GM23338 (cell line): ENCODE results near the gene CCDC30. TPM values are rescaled to one million over a fixed set of nuclear protein-coding genes. Genes with fewer than 3 reads are reported as not detected.

Experiments
- ATAC-seq: fragments of 200-7000 bp; cut with Tn5 transposase; 3 replicates; pipeline ENCODE4 v1.9.1; 2020
- DNase-seq: peaks from one replicate; pipeline ENCODE4 v3.0.0-alpha.2; 2015; ENCODE audit warnings: low spot score
- H2AFZ ChIP-seq: fragments of 200-600 bp; sonication (generic); 2 replicates; pipeline ENCODE4 v1.8.0; 2016; ENCODE audit warnings: antibody characterized with exemption, mild to moderate bottlenecking, moderate library complexity
- H3F3A ChIP-seq: fragments of 200-600 bp; sonication (generic); replicated peaks from 2 replicates; pipeline ENCODE4 v1.8.0; 2017; ENCODE audit warnings: antibody characterized with exemption, mixed run types, low read depth
- H3K27ac ChIP-seq: fragments of 200-600 bp; sonication (generic); 2 replicates; pipeline ENCODE4 v1.6.1; 2016; ENCODE audit warnings: low read depth
- H3K27me3 ChIP-seq: fragments of 200-600 bp; sonication (generic); 2 replicates; pipeline ENCODE4 v1.8.0; 2016; ENCODE audit warnings: mild to moderate bottlenecking, mixed run types, moderate library complexity; ENCODE audit not compliant: insufficient read depth
- H3K36me3 ChIP-seq: fragments of 200-600 bp; sonication (generic); 2 replicates; pipeline ENCODE4 v1.8.0; 2016; ENCODE audit warnings: mild to moderate bottlenecking; ENCODE audit not compliant: insufficient read depth
- H3K4me1 ChIP-seq: fragments of 200-600 bp; sonication (generic); 2 replicates; pipeline ENCODE4 v1.8.0; 2016; ENCODE audit warnings: mild to moderate bottlenecking, moderate library complexity; ENCODE audit not compliant: insufficient read depth
- H3K4me2 ChIP-seq: fragments of 200-600 bp; sonication (generic); 2 replicates; pipeline ENCODE4 v1.7.1; 2017; ENCODE audit warnings: mixed run types
- H3K4me3 ChIP-seq: fragments of 200-600 bp; sonication (generic); 2 replicates; pipeline ENCODE4 v1.6.1; 2016; ENCODE audit warnings: mixed run types
- H3K79me2 ChIP-seq: fragments of 200-600 bp; sonication (generic); replicated peaks from 2 replicates; pipeline ENCODE4 v1.8.0; 2017; ENCODE audit warnings: mild to moderate bottlenecking; ENCODE audit not compliant: insufficient read depth
- H3K9me2 ChIP-seq: fragments of 200-600 bp; sonication (generic); 2 replicates; pipeline ENCODE4 v1.8.0; 2017; ENCODE audit not compliant: insufficient read depth
- H4K20me1 ChIP-seq: fragments of 200-600 bp; sonication (generic); replicated peaks from 2 replicates; pipeline ENCODE4 v1.8.0; 2017; ENCODE audit warnings: mild to moderate bottlenecking; ENCODE audit not compliant: insufficient read depth
- H3K27ac Mint-ChIP-seq: 2 replicates; pipeline ENCODE4 v1.8.0; 2020; ENCODE audit warnings: inconsistent platforms, mild to moderate bottlenecking, moderate library complexity, mixed read lengths
- H3K27me3 Mint-ChIP-seq: 3 replicates; pipeline ENCODE4 v1.8.0; 2022; ENCODE audit warnings: low read depth, mild to moderate bottlenecking, moderate library complexity, mixed read lengths, inconsistent platforms; ENCODE audit not compliant: insufficient read depth, poor library complexity
- H3K36me3 Mint-ChIP-seq: 3 replicates; pipeline ENCODE4 v1.8.0; 2021; ENCODE audit warnings: low read depth, mild to moderate bottlenecking, inconsistent platforms, moderate library complexity, mixed read lengths
- H3K4me1 Mint-ChIP-seq: 3 replicates; pipeline ENCODE4 v1.8.0; 2020; ENCODE audit warnings: mild to moderate bottlenecking, inconsistent platforms, mixed read lengths
- H3K4me3 Mint-ChIP-seq: 3 replicates; pipeline ENCODE4 v1.8.0; 2021; ENCODE audit warnings: moderate library complexity, mild to moderate bottlenecking, inconsistent platforms, mixed read lengths
- H3K9me3 Mint-ChIP-seq: 3 replicates; pipeline ENCODE4 v1.8.0; 2020; ENCODE audit warnings: moderate library complexity, mild to moderate bottlenecking, inconsistent platforms, mixed read lengths
- EZH2phosphoT487 ChIP-seq: fragments of 200-600 bp; sonication (generic); IDR thresholded peaks from one replicate; pipeline ENCODE4 v1.8.1; 2018; ENCODE audit warnings: antibody characterized with exemption; ENCODE audit not compliant: unreplicated experiment
- ZNF114 ChIP-seq: fragments of 250-450 bp; sonication (Bioruptor Pico); IDR thresholded peaks from 2 replicates; pipeline ENCODE4 v1.5.0; 2020; ENCODE audit warnings: mild to moderate bottlenecking, moderate library complexity
- ZNF331 ChIP-seq: fragments of 250-450 bp; sonication (Bioruptor Pico); IDR thresholded peaks from 2 replicates; pipeline ENCODE4 v1.5.0; 2020; ENCODE audit warnings: low read depth, mild to moderate bottlenecking, moderate library complexity
- polyA plus RNA-seq: library from polyadenylated mRNA; unstranded; fragments of >200 nt; fragmentation: Nextera tagmentation; extraction: Ambion mirVana; gene quantifications from 2 replicates; pipeline ENCODE4 v1.2.1, GENCODE V29; 2016
- total RNA-seq: library from RNA; depleted of rRNA; stranded (reverse); fragments of >200 nt; shearing (Covaris generic); gene quantifications from 2 replicates; pipeline ENCODE4 v1.2.3, GENCODE V29; 2014
- TF ChIP-seq, protein P1 (sequence below), 2 experiments: fragments of 200-600 bp in 1 of 2; sonication (generic) in 1 of 2; conservative IDR thresholded peaks; 2 replicates each; pipeline versions ENCODE4 v1.5.1 to v1.6.1; 2016 to 2017; ENCODE audit warnings: antibody characterized with exemption in 2 of 2, low read depth in 2 of 2, mild to moderate bottlenecking in 2 of 2, moderate library complexity in 1 of 2
- TF ChIP-seq, protein P2 (sequence below): fragments of 250-450 bp; sonication (Bioruptor Pico); IDR thresholded peaks from 2 replicates; pipeline ENCODE4 v1.5.0; 2020; ENCODE audit warnings: mild to moderate bottlenecking, moderate library complexity

Gene CCDC30
- total and polyA plus RNA-seq, 2 experiments from 2014 or later: 0.56 to 1.8 TPM

DNA sequence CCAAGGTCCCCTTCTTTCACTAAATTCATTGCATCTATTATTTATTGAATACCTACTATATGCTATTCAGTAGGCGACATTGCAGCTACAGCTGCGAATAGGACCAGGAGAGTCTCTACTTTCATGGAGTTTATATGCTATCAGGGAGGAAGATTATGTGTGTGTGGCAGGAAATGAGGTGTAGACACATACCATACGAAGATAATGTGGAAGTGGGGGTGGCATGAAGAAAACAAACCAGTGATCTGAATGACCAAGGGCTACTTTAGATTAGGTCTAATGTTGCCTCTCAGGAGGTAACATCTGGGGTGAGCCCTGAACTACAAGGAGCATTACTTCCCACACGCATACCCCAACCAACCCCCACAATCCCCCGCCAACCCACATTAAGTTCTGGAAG, 194.1 kb downstream of the CCDC30 start:
- H3K9me3 Mint-ChIP-seq: no peaks in the 10 kb centered on the region
- peaks cover 5% of the 10 kb centered on the region; the same call in 1 of the 2 replicates for H3K27me3 ChIP-seq
- TF ChIP-seq, protein P1, sequence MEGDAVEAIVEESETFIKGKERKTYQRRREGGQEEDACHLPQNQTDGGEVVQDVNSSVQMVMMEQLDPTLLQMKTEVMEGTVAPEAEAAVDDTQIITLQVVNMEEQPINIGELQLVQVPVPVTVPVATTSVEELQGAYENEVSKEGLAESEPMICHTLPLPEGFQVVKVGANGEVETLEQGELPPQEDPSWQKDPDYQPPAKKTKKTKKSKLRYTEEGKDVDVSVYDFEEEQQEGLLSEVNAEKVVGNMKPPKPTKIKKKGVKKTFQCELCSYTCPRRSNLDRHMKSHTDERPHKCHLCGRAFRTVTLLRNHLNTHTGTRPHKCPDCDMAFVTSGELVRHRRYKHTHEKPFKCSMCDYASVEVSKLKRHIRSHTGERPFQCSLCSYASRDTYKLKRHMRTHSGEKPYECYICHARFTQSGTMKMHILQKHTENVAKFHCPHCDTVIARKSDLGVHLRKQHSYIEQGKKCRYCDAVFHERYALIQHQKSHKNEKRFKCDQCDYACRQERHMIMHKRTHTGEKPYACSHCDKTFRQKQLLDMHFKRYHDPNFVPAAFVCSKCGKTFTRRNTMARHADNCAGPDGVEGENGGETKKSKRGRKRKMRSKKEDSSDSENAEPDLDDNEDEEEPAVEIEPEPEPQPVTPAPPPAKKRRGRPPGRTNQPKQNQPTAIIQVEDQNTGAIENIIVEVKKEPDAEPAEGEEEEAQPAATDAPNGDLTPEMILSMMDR (conservative IDR thresholded peaks at IDR 0.05; ENCODE audit: low read depth in 2 of 2): no peak
- no peak for TF ChIP-seq ZNF331 (CRISPR knock-in tag)
- DNase-seq (no peak), ATAC-seq (no peak)
- peak overlapping the region; percentile 98; the same call in 1 of the 2 replicates for H3K4me2 ChIP-seq
- H3K79me2 ChIP-seq: peaks cover 34% of the 10 kb centered on the region
- peak overlapping the region; percentile 94 for H3K4me3 Mint-ChIP-seq
- peaks cover 10% of the 10 kb centered on the region; the same call in 1 of the 2 replicates for H3F3A ChIP-seq
- no peaks in the 10 kb centered on the region for H3K9me2 ChIP-seq
- H3K4me1 ChIP-seq: peaks cover 12% of the 10 kb centered on the region
- H2AFZ ChIP-seq: peak overlapping the region; percentile 92
- H3K27me3 Mint-ChIP-seq: peaks cover 3% of the 10 kb centered on the region
- H3K36me3 Mint-ChIP-seq: peaks cover 17% of the 10 kb centered on the region
- H3K4me1 Mint-ChIP-seq: peaks cover 9% of the 10 kb centered on the region
- H3K36me3 ChIP-seq: peaks cover 17% of the 10 kb centered on the region; the same call in 1 of the 2 replicates
- H3K27ac ChIP-seq: no peak overlapping the region
- H3K4me3 ChIP-seq: peak overlapping the region; percentile 99
- peaks cover 10% of the 10 kb centered on the region for H4K20me1 ChIP-seq
- no peak overlapping the region for H3K27ac Mint-ChIP-seq

DNA sequence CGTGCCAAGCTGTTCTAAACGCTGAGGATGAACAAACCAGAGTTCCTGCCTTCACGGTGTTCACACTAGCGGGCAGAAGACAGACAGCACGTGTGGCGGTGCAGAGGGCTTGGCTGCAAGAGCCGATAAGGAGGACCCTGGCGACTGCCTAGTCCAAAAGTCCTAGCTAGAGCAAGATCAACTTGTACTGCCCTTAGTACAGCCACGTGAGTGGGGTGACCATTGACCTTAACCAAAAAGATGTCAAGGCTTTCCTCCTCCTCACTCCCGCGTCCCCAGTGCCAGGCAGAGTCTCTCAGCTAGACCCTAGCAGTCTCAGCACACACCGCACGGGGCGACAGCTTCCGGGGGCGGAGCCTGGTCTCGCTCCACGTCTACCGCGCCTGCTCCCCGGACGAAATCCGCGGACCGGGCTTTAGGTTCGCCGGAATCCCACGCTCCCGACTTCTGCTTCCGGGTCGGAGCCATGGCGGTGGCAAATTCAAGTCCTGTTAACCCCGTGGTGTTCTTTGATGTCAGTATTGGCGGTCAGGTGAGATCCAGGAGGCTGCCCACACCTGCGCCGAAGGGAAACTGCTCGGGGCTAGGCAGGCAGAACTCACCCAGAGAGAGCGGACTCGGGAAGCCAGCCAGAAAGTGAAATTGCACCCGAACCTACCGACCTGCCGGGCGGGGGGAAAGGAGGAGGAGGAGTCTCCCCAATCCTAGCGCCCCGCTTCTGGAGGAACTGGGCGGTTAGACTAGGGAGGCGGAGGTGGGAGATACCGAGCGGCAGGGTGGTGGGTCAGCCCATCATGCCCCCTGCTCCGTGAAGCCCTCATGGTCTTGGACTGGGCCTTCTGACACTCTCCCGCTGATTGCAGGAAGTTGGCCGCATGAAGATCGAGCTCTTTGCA, 195.1 kb downstream of the CCDC30 start, which contains the start of gene PPIH:
Gene PPIH, plus strand, starts transcription at position 443 of the 896 bp plus-strand sequence. Its CDS starts 24 bp downstream, at position 467.
- peaks cover 37% of the 10 kb centered on the region for H3K79me2 ChIP-seq
- Mint-ChIP-seq H3K9me3 (no peaks in the 10 kb centered on the region), H3K4me3 (peak within 1 kb of the TSS; percentile 94), H3K27ac (peak within 1 kb of the TSS; percentile 97), H3K4me1 (peaks cover 9% of the 10 kb centered on the region), H3K36me3 (peaks cover 19% of the 10 kb centered on the region), H3K27me3 (peaks cover 3% of the 10 kb centered on the region)
- H3K4me2 ChIP-seq: peak within 1 kb of the TSS; percentile 98
- H3K27ac ChIP-seq: peak within 1 kb of the TSS; percentile 94; the same call in 1 of the 2 replicates
- peaks cover 19% of the 10 kb centered on the region; the same call in 1 of the 2 replicates for H3K36me3 ChIP-seq
- no peaks in the 10 kb centered on the region; the same call in 1 of the 2 replicates for H3K27me3 ChIP-seq
- peaks cover 10% of the 10 kb centered on the region for H4K20me1 ChIP-seq
- ATAC-seq (peak; percentile 98), DNase-seq (peak; percentile 98)
- no peaks in the 10 kb centered on the region for H3K9me2 ChIP-seq
- H3F3A ChIP-seq: peaks cover 10% of the 10 kb centered on the region; the same call in 1 of the 2 replicates
- peak within 1 kb of the TSS; percentile 99 for H3K4me3 ChIP-seq
- peaks cover 12% of the 10 kb centered on the region for H3K4me1 ChIP-seq
- peak within 1 kb of the TSS; percentile 98 for H2AFZ ChIP-seq
- no peak for TF ChIP-seq ZNF114 (CRISPR knock-in tag)
- no peak for TF ChIP-seq ZNF331 (CRISPR knock-in tag)
- TF ChIP-seq EZH2phosphoT487: no peak
- TF ChIP-seq, protein P1 (conservative IDR thresholded peaks at IDR 0.05; ENCODE audit: low read depth in 2 of 2): no peak; a peak in 1 of 4 replicates
- TF ChIP-seq, protein P2, sequence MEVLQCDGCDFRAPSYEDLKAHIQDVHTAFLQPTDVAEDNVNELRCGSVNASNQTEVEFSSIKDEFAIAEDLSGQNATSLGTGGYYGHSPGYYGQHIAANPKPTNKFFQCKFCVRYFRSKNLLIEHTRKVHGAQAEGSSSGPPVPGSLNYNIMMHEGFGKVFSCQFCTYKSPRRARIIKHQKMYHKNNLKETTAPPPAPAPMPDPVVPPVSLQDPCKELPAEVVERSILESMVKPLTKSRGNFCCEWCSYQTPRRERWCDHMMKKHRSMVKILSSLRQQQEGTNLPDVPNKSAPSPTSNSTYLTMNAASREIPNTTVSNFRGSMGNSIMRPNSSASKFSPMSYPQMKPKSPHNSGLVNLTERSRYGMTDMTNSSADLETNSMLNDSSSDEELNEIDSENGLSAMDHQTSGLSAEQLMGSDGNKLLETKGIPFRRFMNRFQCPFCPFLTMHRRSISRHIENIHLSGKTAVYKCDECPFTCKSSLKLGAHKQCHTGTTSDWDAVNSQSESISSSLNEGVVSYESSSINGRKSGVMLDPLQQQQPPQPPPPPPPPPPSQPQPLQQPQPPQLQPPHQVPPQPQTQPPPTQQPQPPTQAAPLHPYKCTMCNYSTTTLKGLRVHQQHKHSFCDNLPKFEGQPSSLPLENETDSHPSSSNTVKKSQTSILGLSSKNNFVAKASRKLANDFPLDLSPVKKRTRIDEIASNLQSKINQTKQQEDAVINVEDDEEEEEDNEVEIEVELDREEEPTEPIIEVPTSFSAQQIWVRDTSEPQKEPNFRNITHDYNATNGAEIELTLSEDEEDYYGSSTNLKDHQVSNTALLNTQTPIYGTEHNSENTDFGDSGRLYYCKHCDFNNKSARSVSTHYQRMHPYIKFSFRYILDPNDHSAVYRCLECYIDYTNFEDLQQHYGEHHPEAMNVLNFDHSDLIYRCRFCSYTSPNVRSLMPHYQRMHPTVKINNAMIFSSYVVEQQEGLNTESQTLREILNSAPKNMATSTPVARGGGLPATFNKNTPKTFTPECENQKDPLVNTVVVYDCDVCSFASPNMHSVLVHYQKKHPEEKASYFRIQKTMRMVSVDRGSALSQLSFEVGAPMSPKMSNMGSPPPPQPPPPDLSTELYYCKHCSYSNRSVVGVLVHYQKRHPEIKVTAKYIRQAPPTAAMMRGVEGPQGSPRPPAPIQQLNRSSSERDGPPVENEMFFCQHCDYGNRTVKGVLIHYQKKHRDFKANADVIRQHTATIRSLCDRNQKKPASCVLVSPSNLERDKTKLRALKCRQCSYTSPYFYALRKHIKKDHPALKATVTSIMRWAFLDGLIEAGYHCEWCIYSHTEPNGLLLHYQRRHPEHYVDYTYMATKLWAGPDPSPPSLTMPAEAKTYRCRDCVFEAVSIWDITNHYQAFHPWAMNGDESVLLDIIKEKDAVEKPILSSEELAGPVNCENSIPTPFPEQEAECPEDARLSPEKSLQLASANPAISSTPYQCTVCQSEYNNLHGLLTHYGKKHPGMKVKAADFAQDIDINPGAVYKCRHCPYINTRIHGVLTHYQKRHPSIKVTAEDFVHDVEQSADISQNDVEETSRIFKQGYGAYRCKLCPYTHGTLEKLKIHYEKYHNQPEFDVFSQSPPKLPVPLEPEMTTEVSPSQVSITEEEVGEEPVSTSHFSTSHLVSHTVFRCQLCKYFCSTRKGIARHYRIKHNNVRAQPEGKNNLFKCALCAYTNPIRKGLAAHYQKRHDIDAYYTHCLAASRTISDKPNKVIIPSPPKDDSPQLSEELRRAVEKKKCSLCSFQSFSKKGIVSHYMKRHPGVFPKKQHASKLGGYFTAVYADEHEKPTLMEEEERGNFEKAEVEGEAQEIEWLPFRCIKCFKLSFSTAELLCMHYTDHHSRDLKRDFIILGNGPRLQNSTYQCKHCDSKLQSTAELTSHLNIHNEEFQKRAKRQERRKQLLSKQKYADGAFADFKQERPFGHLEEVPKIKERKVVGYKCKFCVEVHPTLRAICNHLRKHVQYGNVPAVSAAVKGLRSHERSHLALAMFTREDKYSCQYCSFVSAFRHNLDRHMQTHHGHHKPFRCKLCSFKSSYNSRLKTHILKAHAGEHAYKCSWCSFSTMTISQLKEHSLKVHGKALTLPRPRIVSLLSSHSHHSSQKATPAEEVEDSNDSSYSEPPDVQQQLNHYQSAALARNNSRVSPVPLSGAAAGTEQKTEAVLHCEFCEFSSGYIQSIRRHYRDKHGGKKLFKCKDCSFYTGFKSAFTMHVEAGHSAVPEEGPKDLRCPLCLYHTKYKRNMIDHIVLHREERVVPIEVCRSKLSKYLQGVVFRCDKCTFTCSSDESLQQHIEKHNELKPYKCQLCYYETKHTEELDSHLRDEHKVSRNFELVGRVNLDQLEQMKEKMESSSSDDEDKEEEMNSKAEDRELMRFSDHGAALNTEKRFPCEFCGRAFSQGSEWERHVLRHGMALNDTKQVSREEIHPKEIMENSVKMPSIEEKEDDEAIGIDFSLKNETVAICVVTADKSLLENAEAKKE (CRISPR knock-in tag): no peak
